ENCODE data around the gene DAGLA.

- TF ChIP-seq POLR2A (IDR thresholded peaks at IDR 0.05) (no peak), EP300 (IDR thresholded peaks at IDR 0.05) (no peak)
- TF ChIP-seq, protein P1, sequence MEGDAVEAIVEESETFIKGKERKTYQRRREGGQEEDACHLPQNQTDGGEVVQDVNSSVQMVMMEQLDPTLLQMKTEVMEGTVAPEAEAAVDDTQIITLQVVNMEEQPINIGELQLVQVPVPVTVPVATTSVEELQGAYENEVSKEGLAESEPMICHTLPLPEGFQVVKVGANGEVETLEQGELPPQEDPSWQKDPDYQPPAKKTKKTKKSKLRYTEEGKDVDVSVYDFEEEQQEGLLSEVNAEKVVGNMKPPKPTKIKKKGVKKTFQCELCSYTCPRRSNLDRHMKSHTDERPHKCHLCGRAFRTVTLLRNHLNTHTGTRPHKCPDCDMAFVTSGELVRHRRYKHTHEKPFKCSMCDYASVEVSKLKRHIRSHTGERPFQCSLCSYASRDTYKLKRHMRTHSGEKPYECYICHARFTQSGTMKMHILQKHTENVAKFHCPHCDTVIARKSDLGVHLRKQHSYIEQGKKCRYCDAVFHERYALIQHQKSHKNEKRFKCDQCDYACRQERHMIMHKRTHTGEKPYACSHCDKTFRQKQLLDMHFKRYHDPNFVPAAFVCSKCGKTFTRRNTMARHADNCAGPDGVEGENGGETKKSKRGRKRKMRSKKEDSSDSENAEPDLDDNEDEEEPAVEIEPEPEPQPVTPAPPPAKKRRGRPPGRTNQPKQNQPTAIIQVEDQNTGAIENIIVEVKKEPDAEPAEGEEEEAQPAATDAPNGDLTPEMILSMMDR (IDR thresholded peaks at IDR 0.05), result no peak
Observed at GRCh38 chr11:61766353-61766841, 86.2 kb downstream of the DAGLA start.

All from tibial nerve (tissue), 4 donors.